ENCODE measurements around the gene COTL1. TPM values are rescaled to one million over a fixed set of nuclear protein-coding genes. Genes with fewer than 3 reads are reported as not detected.

Gene COTL1
- total and polyA plus RNA-seq, 12 donors: 20.1 to 93.8 (median 54.3) TPM

DNA sequence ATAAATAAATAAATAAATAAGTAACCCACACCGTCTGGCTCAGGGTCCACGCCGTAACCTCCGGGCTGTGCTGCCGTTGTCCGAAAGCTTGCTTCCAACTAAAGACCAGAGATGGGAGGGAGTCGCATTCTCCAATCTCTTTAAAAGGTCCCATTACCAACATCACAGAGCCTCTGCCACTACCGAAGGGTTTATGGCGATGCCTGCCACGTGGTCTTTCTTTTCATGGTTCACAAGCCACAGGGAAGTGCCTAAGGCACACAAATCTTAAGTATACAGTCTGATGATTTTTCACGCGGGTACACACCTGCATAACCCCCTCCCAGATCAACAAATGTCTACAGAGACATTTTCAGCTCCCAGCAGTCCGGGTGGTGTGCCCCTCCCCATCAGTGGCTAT lies 1.4 kb downstream of the COTL1 start:
- no peak for TF ChIP-seq POLR2A (IDR thresholded peaks at IDR 0.05)
- TF ChIP-seq CTCF (IDR thresholded peaks at IDR 0.05): no peak
- H3K9me3 ChIP-seq (replicated peaks in 1 of 3): no peaks in the 10 kb centered on the region
- peak overlapping the region in 2 of 4 donors; percentile 59 to 89 for H3K4me3 ChIP-seq
- 27 to 54% (median 47%) methylated on average over 13 of the region's 13 CpGs for WGBS, 4 donors
- no peak for DNase-seq
- H3K27me3 ChIP-seq: no peaks in the 10 kb centered on the region
- H3K27ac ChIP-seq: no peak overlapping the region
- H3K4me1 ChIP-seq (replicated peaks in 1 of 2): peaks cover 0 to 44% of the 10 kb centered on the region in 2 donors
- intact Hi-C loops (cut with DNase I): loop anchor here in 1 of 2 donors (5.0 kb wide), 1 partner anchor 104 kb away; no protein-coding TSS in a partner anchor
- H3K36me3 ChIP-seq (replicated peaks in 1 of 2): peaks cover 0 to 4% of the 10 kb centered on the region in 2 donors

- Histone ChIP-seq H3K27ac (no peak overlapping the region), H3K4me1 (replicated peaks in 1 of 2) (peaks cover 0 to 51% of the 10 kb centered on the region in 2 donors), H3K27me3 (no peaks in the 10 kb centered on the region), H3K36me3 (replicated peaks in 1 of 2) (peaks cover 0 to 4% of the 10 kb centered on the region in 2 donors), H3K9me3 (replicated peaks in 1 of 3) (no peaks in the 10 kb centered on the region), H3K4me3 (no peak overlapping the region)
- peak in 1 of 7 donors; percentile 35 for DNase-seq
- intact Hi-C loops (cut with DNase I): loop anchor here in 1 of 2 donors (5.0 kb wide), 1 partner anchor 103 kb away; no protein-coding TSS in a partner anchor
- TF ChIP-seq POLR2A (IDR thresholded peaks at IDR 0.05): no peak
- no peak for TF ChIP-seq CTCF (IDR thresholded peaks at IDR 0.05)
- 71 to 76% (median 71%) methylated on average over 19 to 20 of the region's 20 CpGs for WGBS, 4 donors
Measured at GRCh38 chr16:84614968-84615813, 2.7 kb downstream of the COTL1 start.

DNA sequence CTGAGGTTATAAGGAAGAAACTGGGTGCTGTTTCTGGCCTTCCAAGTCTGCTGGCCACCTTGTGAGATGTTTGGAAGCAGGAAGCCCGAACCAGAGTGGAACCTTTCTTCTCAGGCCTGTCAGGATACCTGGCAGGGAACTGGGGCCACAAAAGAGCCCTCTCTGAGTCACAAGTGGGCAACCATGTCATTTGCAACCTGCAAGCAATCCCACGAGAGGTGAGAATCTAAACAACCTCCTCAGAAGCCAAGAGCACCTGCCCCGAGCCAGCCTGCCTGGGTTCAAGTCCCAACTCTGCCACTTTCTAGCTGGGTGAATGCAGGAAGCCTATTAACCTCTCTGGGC lies 3.3 kb downstream of the COTL1 start:
- WGBS, 4 donors: 81 to 89% (median 85%) methylated on average over 3 of the region's 3 CpGs
- no peak overlapping the region for H3K27ac ChIP-seq
- no peak overlapping the region for H3K4me3 ChIP-seq
- H3K9me3 ChIP-seq (replicated peaks in 1 of 3): no peaks in the 10 kb centered on the region
- intact Hi-C loops (cut with DNase I): no loop called here
- peaks cover 0 to 4% of the 10 kb centered on the region in 2 donors for H3K36me3 ChIP-seq (replicated peaks in 1 of 2)
- TF ChIP-seq POLR2A (IDR thresholded peaks at IDR 0.05): no peak
- no peak for TF ChIP-seq CTCF (IDR thresholded peaks at IDR 0.05)
- peaks cover 0 to 51% of the 10 kb centered on the region in 2 donors for H3K4me1 ChIP-seq (replicated peaks in 1 of 2)
- no peaks in the 10 kb centered on the region for H3K27me3 ChIP-seq
- no peak for DNase-seq

GRCh38 chr16:84614073-84614459 lies 3.8 kb downstream of the COTL1 start:
- intact Hi-C loops (cut with DNase I): no loop called here
- H3K4me1 ChIP-seq (replicated peaks in 1 of 2): peaks cover 0 to 50% of the 10 kb centered on the region in 2 donors
- no peak for DNase-seq
- no peak overlapping the region for H3K4me3 ChIP-seq
- peaks cover 0 to 4% of the 10 kb centered on the region in 2 donors for H3K36me3 ChIP-seq (replicated peaks in 1 of 2)
- H3K9me3 ChIP-seq (replicated peaks in 1 of 3): no peaks in the 10 kb centered on the region
- H3K27me3 ChIP-seq: no peaks in the 10 kb centered on the region
- H3K27ac ChIP-seq: peak overlapping the region in 1 of 5 donors; percentile 8
- WGBS, 4 donors: 70 to 90% (median 78%) methylated on average over 12 of the region's 12 CpGs
- TF ChIP-seq CTCF (IDR thresholded peaks at IDR 0.05) (no peak), POLR2A (IDR thresholded peaks at IDR 0.05) (no peak)

Data from adrenal gland (tissue), 12 donors.